ENCODE data around the gene CACHD1. TPM values are rescaled to one million over a fixed set of nuclear protein-coding genes. Genes with fewer than 3 reads are reported as not detected.
"Not testable (repeated sequence)": the region's sequence is repeated elsewhere in the genome, so short reads cannot be mapped to it uniquely, and the experiment has no call there.

The CACHD1 gene
- polyA plus RNA-seq, 4 donors = 0.81 to 12.5 (median 2.3) TPM

- 85 to 88% (median 86%) methylated on average over 5 of the region's 5 CpGs for WGBS, 3 donors
- peaks cover 0 to 12% (median 0%) of the 10 kb centered on the region in 3 donors for H3K36me3 ChIP-seq (ENCODE audit: control insufficient read depth in 3 of 3, insufficient read depth in 2 of 3, low read depth in 1 of 3, low read length in 3 of 3)
- FAIRE-seq (no peak), DNase-seq (no peak)
- no peaks in the 10 kb centered on the region for H3K9me3 ChIP-seq (ENCODE audit: control insufficient read depth in 2 of 2, insufficient read depth in 1 of 2, low read depth in 1 of 2, low read length in 1 of 2)
- H3K4me3 ChIP-seq (ENCODE audit: low read depth in 1 of 3, low read length in 3 of 3) = no peak overlapping the region
- no peaks in the 10 kb centered on the region for H3K27me3 ChIP-seq (ENCODE audit: control insufficient read depth in 3 of 3, insufficient read depth in 3 of 3, low read length in 3 of 3)
- H3K27ac ChIP-seq (ENCODE audit: low read depth in 1 of 3, low read length in 2 of 3) = no peak overlapping the region
- H3K4me1 ChIP-seq (ENCODE audit: control insufficient read depth in 3 of 3, insufficient read depth in 2 of 3, low read depth in 1 of 3, low read length in 2 of 3) = no peaks in the 10 kb centered on the region
These were observed 223.5 kb downstream of the CACHD1 start for GRCh38 chr1:64693406-64693805.

- no peaks in the 10 kb centered on the region for H3K4me1 ChIP-seq (ENCODE audit: control insufficient read depth in 3 of 3, insufficient read depth in 2 of 3, low read depth in 1 of 3, low read length in 2 of 3)
- DNase-seq (no peak), FAIRE-seq (no peak)
- H3K9me3 ChIP-seq (ENCODE audit: control insufficient read depth in 2 of 2, insufficient read depth in 1 of 2, low read depth in 1 of 2, low read length in 1 of 2) = no peaks in the 10 kb centered on the region
- no peak overlapping the region for H3K4me3 ChIP-seq (ENCODE audit: low read depth in 1 of 3, low read length in 3 of 3)
- 93 to 94% (median 93%) methylated on average over 3 of the region's 3 CpGs for WGBS, 3 donors
- H3K27me3 ChIP-seq (ENCODE audit: control insufficient read depth in 3 of 3, insufficient read depth in 3 of 3, low read length in 3 of 3) = no peaks in the 10 kb centered on the region
- no peak overlapping the region for H3K27ac ChIP-seq (ENCODE audit: low read depth in 1 of 3, low read length in 2 of 3)
- peaks cover 0 to 3% (median 0%) of the 10 kb centered on the region in 3 donors for H3K36me3 ChIP-seq (ENCODE audit: control insufficient read depth in 3 of 3, insufficient read depth in 2 of 3, low read depth in 1 of 3, low read length in 3 of 3)
These were observed 226.9 kb downstream of the CACHD1 start for GRCh38 chr1:64696879-64697278.

GRCh38 chr1:64699327-64699726 lies 229.4 kb downstream of the CACHD1 start:
- H3K27ac ChIP-seq (ENCODE audit: low read depth in 1 of 3, low read length in 2 of 3) = no peak overlapping the region
- FAIRE-seq (no peak), DNase-seq (no peak)
- no peaks in the 10 kb centered on the region for H3K4me1 ChIP-seq (ENCODE audit: control insufficient read depth in 3 of 3, insufficient read depth in 2 of 3, low read depth in 1 of 3, low read length in 2 of 3)
- no peak overlapping the region for H3K4me3 ChIP-seq (ENCODE audit: low read depth in 1 of 3, low read length in 3 of 3)
- 69 to 90% (median 85%) methylated on average over 8 of the region's 8 CpGs for WGBS, 3 donors
- H3K36me3 ChIP-seq (ENCODE audit: control insufficient read depth in 3 of 3, insufficient read depth in 2 of 3, low read depth in 1 of 3, low read length in 3 of 3) = no peaks in the 10 kb centered on the region
- no peaks in the 10 kb centered on the region for H3K27me3 ChIP-seq (ENCODE audit: control insufficient read depth in 3 of 3, insufficient read depth in 3 of 3, low read length in 3 of 3)
- H3K9me3 ChIP-seq (ENCODE audit: control insufficient read depth in 2 of 2, insufficient read depth in 1 of 2, low read depth in 1 of 2, low read length in 1 of 2) = no peaks in the 10 kb centered on the region

GRCh38 chr1:64701071-64701470 lies 231.1 kb downstream of the CACHD1 start:
- Histone ChIP-seq H3K9me3 (ENCODE audit: control insufficient read depth in 2 of 2, insufficient read depth in 1 of 2, low read depth in 1 of 2, low read length in 1 of 2) (no peaks in the 10 kb centered on the region), H3K4me1 (ENCODE audit: control insufficient read depth in 3 of 3, insufficient read depth in 2 of 3, low read depth in 1 of 3, low read length in 2 of 3) (no peaks in the 10 kb centered on the region), H3K27me3 (ENCODE audit: control insufficient read depth in 3 of 3, insufficient read depth in 3 of 3, low read length in 3 of 3) (no peaks in the 10 kb centered on the region), H3K36me3 (ENCODE audit: control insufficient read depth in 3 of 3, insufficient read depth in 2 of 3, low read depth in 1 of 3, low read length in 3 of 3) (no peaks in the 10 kb centered on the region), H3K27ac (ENCODE audit: low read depth in 1 of 3, low read length in 2 of 3) (no peak overlapping the region), H3K4me3 (ENCODE audit: low read depth in 1 of 3, low read length in 3 of 3) (no peak overlapping the region)
- no peak for FAIRE-seq
- no peak for DNase-seq
- WGBS, 3 donors = 78 to 84% (median 84%) methylated on average over 4 to 5 of the region's 5 CpGs

- 46 to 66% (median 61%) methylated on average over 2 of the region's 2 CpGs for WGBS, 3 donors
- H3K9me3 ChIP-seq (ENCODE audit: control insufficient read depth in 2 of 2, insufficient read depth in 1 of 2, low read depth in 1 of 2, low read length in 1 of 2) = no peaks in the 10 kb centered on the region
- H3K4me1 ChIP-seq (ENCODE audit: control insufficient read depth in 3 of 3, insufficient read depth in 2 of 3, low read depth in 1 of 3, low read length in 2 of 3) = no peaks in the 10 kb centered on the region
- H3K36me3 ChIP-seq (ENCODE audit: control insufficient read depth in 3 of 3, insufficient read depth in 2 of 3, low read depth in 1 of 3, low read length in 3 of 3) = no peaks in the 10 kb centered on the region
- no peak overlapping the region for H3K4me3 ChIP-seq (ENCODE audit: low read depth in 1 of 3, low read length in 3 of 3)
- H3K27me3 ChIP-seq (ENCODE audit: control insufficient read depth in 3 of 3, insufficient read depth in 3 of 3, low read length in 3 of 3) = no peaks in the 10 kb centered on the region
- FAIRE-seq (no peak), DNase-seq (no peak)
- H3K27ac ChIP-seq (ENCODE audit: low read depth in 1 of 3, low read length in 2 of 3) = no peak overlapping the region
These were observed 232.0 kb downstream of the CACHD1 start for GRCh38 chr1:64701886-64702285.

- H3K4me3 ChIP-seq (ENCODE audit: low read depth in 1 of 3, low read length in 3 of 3); H3K27ac ChIP-seq (ENCODE audit: low read depth in 1 of 3, low read length in 2 of 3); FAIRE-seq; H3K4me1 ChIP-seq (ENCODE audit: control insufficient read depth in 3 of 3, insufficient read depth in 2 of 3, low read depth in 1 of 3, low read length in 2 of 3); H3K27me3 ChIP-seq (ENCODE audit: control insufficient read depth in 3 of 3, insufficient read depth in 3 of 3, low read length in 3 of 3); H3K36me3 ChIP-seq (ENCODE audit: control insufficient read depth in 3 of 3, insufficient read depth in 2 of 3, low read depth in 1 of 3, low read length in 3 of 3); DNase-seq; H3K9me3 ChIP-seq (ENCODE audit: control insufficient read depth in 2 of 2, insufficient read depth in 1 of 2, low read depth in 1 of 2, low read length in 1 of 2): not testable (repeated sequence)
- 81 to 89% (median 87%) methylated on average over 3 of the region's 3 CpGs for WGBS, 3 donors
These were observed 232.7 kb downstream of the CACHD1 start for GRCh38 chr1:64702670-64703069.

GRCh38 chr1:64703600-64703999 lies 233.7 kb downstream of the CACHD1 start:
- DNase-seq = no peak
- Histone ChIP-seq H3K9me3 (ENCODE audit: control insufficient read depth in 2 of 2, insufficient read depth in 1 of 2, low read depth in 1 of 2, low read length in 1 of 2) (no peaks in the 10 kb centered on the region), H3K27me3 (ENCODE audit: control insufficient read depth in 3 of 3, insufficient read depth in 3 of 3, low read length in 3 of 3) (no peaks in the 10 kb centered on the region), H3K27ac (ENCODE audit: low read depth in 1 of 3, low read length in 2 of 3) (no peak overlapping the region), H3K4me1 (ENCODE audit: control insufficient read depth in 3 of 3, insufficient read depth in 2 of 3, low read depth in 1 of 3, low read length in 2 of 3) (no peaks in the 10 kb centered on the region), H3K4me3 (ENCODE audit: low read depth in 1 of 3, low read length in 3 of 3) (no peak overlapping the region), H3K36me3 (ENCODE audit: control insufficient read depth in 3 of 3, insufficient read depth in 2 of 3, low read depth in 1 of 3, low read length in 3 of 3) (no peaks in the 10 kb centered on the region)
- FAIRE-seq = no peak
- 79 to 90% (median 83%) methylated on average over 2 of the region's 2 CpGs for WGBS, 3 donors

GRCh38 chr1:64705591-64705990 lies 235.7 kb downstream of the CACHD1 start:
- no peak overlapping the region for H3K4me3 ChIP-seq (ENCODE audit: low read depth in 1 of 3, low read length in 3 of 3)
- no peak overlapping the region for H3K27ac ChIP-seq (ENCODE audit: low read depth in 1 of 3, low read length in 2 of 3)
- DNase-seq (no peak), FAIRE-seq (no peak)
- H3K4me1 ChIP-seq (ENCODE audit: control insufficient read depth in 3 of 3, insufficient read depth in 2 of 3, low read depth in 1 of 3, low read length in 2 of 3) = no peaks in the 10 kb centered on the region
- no peaks in the 10 kb centered on the region for H3K27me3 ChIP-seq (ENCODE audit: control insufficient read depth in 3 of 3, insufficient read depth in 3 of 3, low read length in 3 of 3)
- no peaks in the 10 kb centered on the region for H3K9me3 ChIP-seq (ENCODE audit: control insufficient read depth in 2 of 2, insufficient read depth in 1 of 2, low read depth in 1 of 2, low read length in 1 of 2)
- H3K36me3 ChIP-seq (ENCODE audit: control insufficient read depth in 3 of 3, insufficient read depth in 2 of 3, low read depth in 1 of 3, low read length in 3 of 3) = no peaks in the 10 kb centered on the region
- 58 to 79% (median 78%) methylated on average over 1 of the region's 1 CpG for WGBS, 3 donors

GRCh38 chr1:64711266-64711665 lies 241.3 kb downstream of the CACHD1 start:
- Histone ChIP-seq H3K27me3 (ENCODE audit: control insufficient read depth in 3 of 3, insufficient read depth in 3 of 3, low read length in 3 of 3) (peaks cover 0 to 3% (median 0%) of the 10 kb centered on the region in 3 donors), H3K4me1 (ENCODE audit: control insufficient read depth in 3 of 3, insufficient read depth in 2 of 3, low read depth in 1 of 3, low read length in 2 of 3) (no peaks in the 10 kb centered on the region), H3K4me3 (ENCODE audit: low read depth in 1 of 3, low read length in 3 of 3) (no peak overlapping the region), H3K9me3 (ENCODE audit: control insufficient read depth in 2 of 2, insufficient read depth in 1 of 2, low read depth in 1 of 2, low read length in 1 of 2) (no peaks in the 10 kb centered on the region), H3K36me3 (ENCODE audit: control insufficient read depth in 3 of 3, insufficient read depth in 2 of 3, low read depth in 1 of 3, low read length in 3 of 3) (no peaks in the 10 kb centered on the region), H3K27ac (ENCODE audit: low read depth in 1 of 3, low read length in 2 of 3) (no peak overlapping the region)
- 44 to 52% (median 45%) methylated on average over 1 of the region's 1 CpG for WGBS, 3 donors
- FAIRE-seq = no peak
- no peak for DNase-seq

Measured in small intestine (tissue), 7 donors.